KMS-11 (cell line): Measurements from ENCODE around the gene EIF2B4.
A peak's percentile ranks its signal among the peaks of the same experiment; 100 is the strongest.

Experiments used
- H2AFZ ChIP-seq: fragments of 200-600 bp; sonication (generic); 2 replicates; pipeline ENCODE4 v1.6.1; 2016; ENCODE audit warnings: antibody characterized with exemption, mixed run types, low read depth
- H3K27ac ChIP-seq: fragments of 200-600 bp; sonication (generic); 2 replicates; pipeline ENCODE4 v1.6.1; 2016; ENCODE audit warnings: mild to moderate bottlenecking, mixed run types
- H3K27me3 ChIP-seq: fragments of 200-600 bp; sonication (generic); 2 replicates; pipeline ENCODE4 v1.6.1; 2017; ENCODE audit warnings: mild to moderate bottlenecking, low read depth, mixed run types, moderate library complexity; ENCODE audit not compliant: insufficient read depth
- H3K36me3 ChIP-seq: fragments of 200-600 bp; sonication (generic); 2 replicates; pipeline ENCODE4 v1.6.1; 2017; ENCODE audit warnings: mild to moderate bottlenecking, mixed run types; ENCODE audit not compliant: insufficient read depth
- H3K4me1 ChIP-seq: fragments of 200-600 bp; sonication (generic); 2 replicates; pipeline ENCODE4 v1.6.1; 2016; ENCODE audit warnings: mild to moderate bottlenecking, low read depth, mixed run types; ENCODE audit not compliant: poor library complexity, severe bottlenecking
- H3K4me2 ChIP-seq: fragments of 200-600 bp; sonication (generic); 2 replicates; pipeline ENCODE4 v1.7.0; 2016; ENCODE audit warnings: mild to moderate bottlenecking, mixed run types
- H3K4me3 ChIP-seq: fragments of 200-600 bp; sonication (generic); IDR thresholded peaks from 2 replicates; pipeline ENCODE4 v1.6.1; 2017; ENCODE audit warnings: low read depth, low read length, mixed read lengths; ENCODE audit not compliant: insufficient read depth
- H3K79me2 ChIP-seq: fragments of 200-600 bp; sonication (generic); 2 replicates; pipeline ENCODE4 v1.6.1; 2016; ENCODE audit warnings: low read depth, mixed run types; ENCODE audit not compliant: insufficient read depth
- H3K9ac ChIP-seq: fragments of 200-600 bp; sonication (generic); 2 replicates; pipeline ENCODE4 v1.6.1; 2016; ENCODE audit warnings: mild to moderate bottlenecking, mixed run types
- H4K20me1 ChIP-seq: fragments of 200-600 bp; sonication (generic); 2 replicates; pipeline ENCODE4 v1.6.1; 2016; ENCODE audit warnings: mild to moderate bottlenecking, mixed run types; ENCODE audit not compliant: insufficient read depth
- CTCF ChIP-seq: fragments of 200-600 bp; sonication (generic); conservative IDR thresholded peaks from 2 replicates; pipeline ENCODE4 v1.6.1; 2017; ENCODE audit warnings: low read depth, mild to moderate bottlenecking, antibody characterized with exemption, low read length, moderate library complexity, mixed read lengths

EIF2B4 gene

GRCh38 chr2:27369471-27370025 is 590 bp downstream of the EIF2B4 start:
- Histone ChIP-seq H2AFZ (peak overlapping the region; percentile 83), H3K27ac (peak overlapping the region; percentile 52; the same call in 1 of the 2 replicates), H3K79me2 (peaks cover 33% of the 10 kb centered on the region), H3K9ac (peak overlapping the region; percentile 86), H3K4me2 (peak overlapping the region; percentile 100), H3K4me3 (peak overlapping the region; percentile 81), H3K36me3 (no peaks in the 10 kb centered on the region), H3K27me3 (no peaks in the 10 kb centered on the region), H3K4me1 (peaks cover 9% of the 10 kb centered on the region), H4K20me1 (no peaks in the 10 kb centered on the region)
- TF ChIP-seq CTCF, result no peak

- Histone ChIP-seq H3K4me1 (no peaks in the 10 kb centered on the region), H3K27ac (no peak overlapping the region), H3K9ac (no peak overlapping the region), H3K36me3 (no peaks in the 10 kb centered on the region), H4K20me1 (no peaks in the 10 kb centered on the region), H3K4me2 (no peak overlapping the region), H3K79me2 (peaks cover 5% of the 10 kb centered on the region; the same call in 1 of the 2 replicates), H3K27me3 (no peaks in the 10 kb centered on the region), H2AFZ (no peak overlapping the region), H3K4me3 (no peak overlapping the region)
- TF ChIP-seq CTCF, result no peak
These were observed 6.2 kb downstream of the EIF2B4 start for GRCh38 chr2:27363933-27364332.

- Histone ChIP-seq H3K27ac (no peak overlapping the region), H3K79me2 (peaks cover 7% of the 10 kb centered on the region; the same call in 1 of the 2 replicates), H2AFZ (no peak overlapping the region), H4K20me1 (no peaks in the 10 kb centered on the region), H3K27me3 (no peaks in the 10 kb centered on the region), H3K9ac (no peak overlapping the region), H3K4me3 (no peak overlapping the region), H3K4me2 (no peak overlapping the region), H3K4me1 (peaks cover 6% of the 10 kb centered on the region), H3K36me3 (no peaks in the 10 kb centered on the region)
- TF ChIP-seq CTCF, result no peak
These were observed 7.3 kb downstream of the EIF2B4 start for GRCh38 chr2:27362678-27363420.

GRCh38 chr2:27356382-27357181 is 13.6 kb downstream of the EIF2B4 start, which contains the start of gene GTF3C2:
GTF3C2 (minus strand) TSS chr2:27356764; CDS start chr2:27343554, 13,210 bp downstream.
- Histone ChIP-seq H3K4me1 (peaks cover 40% of the 10 kb centered on the region), H3K79me2 (peaks cover 64% of the 10 kb centered on the region), H3K27ac (peak within 1 kb of the TSS; percentile 95), H2AFZ (peak within 1 kb of the TSS; percentile 83), H3K27me3 (no peaks in the 10 kb centered on the region), H3K4me3 (peak within 1 kb of the TSS; percentile 95), H3K9ac (peak within 1 kb of the TSS; percentile 98), H3K4me2 (peak within 1 kb of the TSS; percentile 83), H4K20me1 (no peaks in the 10 kb centered on the region), H3K36me3 (no peaks in the 10 kb centered on the region)
- no peak for TF ChIP-seq CTCF
